IMR-90 (cell line): Measurements from ENCODE around the gene F12. TPM values are rescaled to one million over a fixed set of nuclear protein-coding genes. Genes with fewer than 3 reads are reported as not detected.

ENCODE experiments used
- ATAC-seq: fragments of 200-7000 bp; cut with Tn5 transposase; 2 replicates; pipeline ENCODE4 v1.9.1; 2020; ENCODE audit warnings: low read depth, mild to moderate bottlenecking, moderate library complexity
- BruUV-seq: library from RNA; stranded (reverse); fragments of 400-500 nt; replicated peaks from 2 replicates; lab custom pipeline; 2021; lab: Mats Ljungman, UMichigan
- CTCF ChIA-PET: fragments of 300-600 bp; formaldehyde crosslinking; extraction: SDS; loops from one replicate; lab custom pipeline; 2021; ENCODE audit warnings: antibody characterized with exemption; lab: Yijun Ruan, JAX
- POLR2A ChIA-PET: fragments of 300-600 bp; sonication (Branson Sonifier 250); formaldehyde crosslinking; loops from one replicate; lab custom pipeline; 2022; ENCODE audit warnings: antibody characterized with exemption; ENCODE audit not compliant: unreplicated experiment; lab: Charles Lee
- DNase-seq: peaks from one replicate; pipeline ENCODE4 v3.0.0; 2013
- H2AFZ ChIP-seq: replicated peaks from 2 replicates; pipeline ENCODE3; 2013; ENCODE audit warnings: low read length, mild to moderate bottlenecking; ENCODE audit not compliant: poor library complexity
- H2AK5ac ChIP-seq: 2 replicates; pipeline ENCODE4 v1.6.1; 2013; ENCODE audit warnings: low read depth, low read length, inconsistent platforms
- H2AK9ac ChIP-seq: replicated peaks from 2 replicates; pipeline ENCODE3; 2013; ENCODE audit warnings: mild to moderate bottlenecking, low read depth, low read length, moderate library complexity; ENCODE audit not compliant: poor library complexity
- H2BK120ac ChIP-seq: 2 replicates; pipeline ENCODE4 v1.6.1; 2013; ENCODE audit warnings: low read depth, low read length, inconsistent platforms
- H2BK15ac ChIP-seq: 3 replicates; pipeline ENCODE4 v1.6.1; 2013; ENCODE audit warnings: low read depth, low read length, inconsistent platforms
- H2BK20ac ChIP-seq: 2 replicates; pipeline ENCODE4 v1.6.1; 2013; ENCODE audit warnings: low read depth, mild to moderate bottlenecking, inconsistent platforms, low read length, moderate library complexity
- H2BK5ac ChIP-seq: 2 replicates; pipeline ENCODE4 v1.6.1; 2013; ENCODE audit warnings: mild to moderate bottlenecking, low read depth, low read length, inconsistent platforms; ENCODE audit not compliant: poor library complexity, severe bottlenecking
- H3K14ac ChIP-seq: replicated peaks from 2 replicates; pipeline ENCODE4 v1.6.1; 2013; ENCODE audit warnings: low read depth, low read length, inconsistent platforms
- H3K18ac ChIP-seq: 2 replicates; pipeline ENCODE4 v1.6.1; 2013; ENCODE audit warnings: low read depth, low read length, control low read depth
- H3K23ac ChIP-seq: 2 replicates; pipeline ENCODE4 v1.6.1; 2013; ENCODE audit warnings: low read depth, low read length, inconsistent platforms
- H3K27ac ChIP-seq: 2 replicates; pipeline ENCODE4 v1.5.1; 2013; ENCODE audit warnings: mild to moderate bottlenecking, control low read depth, low read length; ENCODE audit not compliant: insufficient read depth
- H3K27me3 ChIP-seq: 2 replicates; pipeline ENCODE4 v1.6.1; 2013; ENCODE audit warnings: low read length; ENCODE audit not compliant: control insufficient read depth, insufficient read depth
- H3K36me3 ChIP-seq: 2 replicates; pipeline ENCODE4 v1.6.1; 2013; ENCODE audit warnings: low read length, mixed read lengths; ENCODE audit not compliant: control insufficient read depth, insufficient read depth
- H3K4ac ChIP-seq: 2 replicates; pipeline ENCODE4 v1.6.1; 2013; ENCODE audit warnings: low read depth, low read length, inconsistent platforms
- H3K4me1 ChIP-seq: 2 replicates; pipeline ENCODE4 v1.6.1; 2013; ENCODE audit warnings: low read length, mixed read lengths; ENCODE audit not compliant: control insufficient read depth, insufficient read depth
- H3K4me2 ChIP-seq: 2 replicates; pipeline ENCODE4 v1.6.1; 2013; ENCODE audit warnings: low read depth, mild to moderate bottlenecking, control low read depth, low read length, moderate library complexity
- H3K4me3 ChIP-seq: 2 replicates; pipeline ENCODE4 v1.5.1; 2013; ENCODE audit warnings: low read depth, mild to moderate bottlenecking, control low read depth, low read length, moderate library complexity; ENCODE audit not compliant: insufficient read depth
- H3K56ac ChIP-seq: 2 replicates; pipeline ENCODE4 v1.6.1; 2013; ENCODE audit warnings: low read length, inconsistent platforms; ENCODE audit not compliant: insufficient read depth; ENCODE audit errors: extremely low read depth
- H3K79me1 ChIP-seq, 2 experiments: 2 replicates each; pipeline ENCODE4 v1.6.1; 2013; ENCODE audit warnings: low read length in 2 of 2, inconsistent platforms in 1 of 2, low read depth in 1 of 2
- H3K9ac ChIP-seq: 2 replicates; pipeline ENCODE4 v1.6.1; 2013; ENCODE audit warnings: low read depth, low read length, control low read depth
- H3K9me1 ChIP-seq: 2 replicates; pipeline ENCODE4 v1.6.1; 2013; ENCODE audit warnings: low read length, inconsistent platforms; ENCODE audit not compliant: insufficient read depth
- H3K9me3 ChIP-seq: 2 replicates; pipeline ENCODE4 v1.6.1; 2013; ENCODE audit warnings: low read length; ENCODE audit not compliant: control insufficient read depth, insufficient read depth
- H4K20me1 ChIP-seq: 2 replicates; pipeline ENCODE4 v1.6.1; 2013; ENCODE audit warnings: low read length, inconsistent platforms; ENCODE audit not compliant: insufficient read depth
- H4K5ac ChIP-seq: 2 replicates; pipeline ENCODE4 v1.6.1; 2013; ENCODE audit warnings: mild to moderate bottlenecking, low read depth, low read length, control low read depth
- H4K8ac ChIP-seq, 2 experiments: 2 replicates each; pipeline ENCODE4 v1.6.1; 2013; ENCODE audit warnings: low read depth in 2 of 2, low read length in 2 of 2, control low read depth in 1 of 2, inconsistent platforms in 1 of 2
- H4K91ac ChIP-seq: 2 replicates; pipeline ENCODE4 v1.6.1; 2013; ENCODE audit warnings: low read depth, low read length, inconsistent platforms; ENCODE audit not compliant: insufficient read depth
- MAFK ChIP-seq: IDR thresholded peaks from 2 replicates; pipeline ENCODE4 v1.6.1; 2012; ENCODE audit warnings: low read depth, low read length, improper control_type of control experiment
- MXI1 ChIP-seq: IDR thresholded peaks from 2 replicates; pipeline ENCODE4 v1.6.1; 2012; ENCODE audit warnings: low read depth, mild to moderate bottlenecking, low read length, moderate library complexity, borderline replicate concordance
- WGBS, 2 experiments: methylation state at CpG; one replicate each; pipeline versions ENCODE4 v1.1.5 to v1.1.7; 2013; ENCODE audit warnings: missing lambda C conversion rate in 2 of 2; ENCODE audit not compliant: insufficient read length in 1 of 2; ENCODE audit errors: extremely low coverage in 2 of 2; 5-methylcytosine and 5-hydroxymethylcytosine counted together
- dilution Hi-C: fragments of 300-500 bp; cut with HindIII; formaldehyde crosslinking; loops from one replicate; pipeline ENCODE4 v1.14.3; 2018; ENCODE audit warnings: low sequenced_read_pairs; ENCODE audit not compliant: unreplicated experiment
- in situ Hi-C: fragments of 300-500 bp; cut with MboI; formaldehyde crosslinking; loops from 3 replicates; pipeline ENCODE4 v1.14.3; 2019; ENCODE audit warnings: low sequenced_read_pairs, inconsistent platforms, mixed read lengths
- intact Hi-C: fragments of 100-400 bp; cut with micrococcal nuclease; formaldehyde crosslinking; loops from 2 replicates; pipeline ENCODE4 v1.10.0; 2022
- polyA plus RNA-seq, 3 experiments: library from polyadenylated mRNA; depleted of rRNA; stranded (reverse); fragments of >200 nt; gene quantifications; 2 replicates each; pipeline ENCODE4 v1.2.3, GENCODE V29; 2012; ENCODE audit warnings: low replicate concordance in 1 of 3
- total RNA-seq: library from RNA; depleted of rRNA; stranded (reverse); fragments of >200 nt; gene quantifications from 2 replicates; pipeline ENCODE4 v1.2.3, GENCODE V29; 2012
- TF ChIP-seq, protein P1 (sequence below): fragments of 150-350 bp; IDR thresholded peaks from 2 replicates; pipeline ENCODE4 v1.6.1; 2017; ENCODE audit warnings: mild to moderate bottlenecking, antibody characterized with exemption, low read length, low read depth

Gene F12
- total and polyA plus RNA-seq, 2 of the 4 experiments (the other 2 are of a cell fraction), result 0.36 to 1.2 TPM

DNA sequence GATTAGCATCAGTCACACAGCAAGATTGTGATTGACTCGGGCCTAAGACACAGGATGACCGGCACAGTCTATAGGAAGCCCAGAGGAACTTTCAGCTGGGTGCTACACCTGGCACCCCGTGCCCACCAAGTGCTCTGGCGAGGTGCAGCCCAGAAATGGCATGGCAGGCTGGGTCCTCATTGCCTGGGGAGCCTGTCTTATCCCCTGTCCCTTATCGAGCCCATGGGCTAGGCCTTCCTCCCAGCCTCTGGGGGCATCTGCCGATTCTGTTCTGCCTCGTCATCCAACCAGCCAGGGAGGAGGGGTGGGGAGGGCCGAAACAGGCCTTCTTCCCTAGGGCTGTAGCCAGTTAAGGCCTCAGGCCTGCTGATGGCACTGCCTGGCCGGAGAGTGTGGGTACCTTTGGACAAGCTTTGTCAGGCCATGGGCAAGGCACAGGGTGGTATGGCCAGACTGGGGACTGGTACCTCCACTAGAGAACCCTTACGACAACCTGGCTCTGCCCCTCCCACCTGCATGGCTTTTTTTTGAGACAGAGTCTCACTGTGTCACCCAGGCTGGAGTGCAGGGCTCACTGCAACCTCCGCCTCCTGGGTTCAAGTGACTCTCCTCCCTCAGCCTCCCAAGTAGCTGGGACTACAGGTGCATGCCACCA lies 18.7 kb upstream of the F12 start:
- TF ChIP-seq MAFK, result no peak
- TF ChIP-seq, protein P1, sequence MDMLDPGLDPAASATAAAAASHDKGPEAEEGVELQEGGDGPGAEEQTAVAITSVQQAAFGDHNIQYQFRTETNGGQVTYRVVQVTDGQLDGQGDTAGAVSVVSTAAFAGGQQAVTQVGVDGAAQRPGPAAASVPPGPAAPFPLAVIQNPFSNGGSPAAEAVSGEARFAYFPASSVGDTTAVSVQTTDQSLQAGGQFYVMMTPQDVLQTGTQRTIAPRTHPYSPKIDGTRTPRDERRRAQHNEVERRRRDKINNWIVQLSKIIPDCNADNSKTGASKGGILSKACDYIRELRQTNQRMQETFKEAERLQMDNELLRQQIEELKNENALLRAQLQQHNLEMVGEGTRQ, result no peak
- TF ChIP-seq MXI1, result no peak
- Histone ChIP-seq H3K9me3 (no peaks in the 10 kb centered on the region), H3K18ac (no peak overlapping the region), H3K9ac (peak overlapping the region; percentile 64; the same call in 1 of the 2 replicates), H3K27me3 (no peaks in the 10 kb centered on the region), H2BK120ac (no peak overlapping the region), H2AFZ (no peak overlapping the region), H3K79me1 (peaks cover 13 to 49% of the 10 kb centered on the region in 2 experiments), H3K4me1 (peaks cover 13% of the 10 kb centered on the region), H2BK5ac (no peak overlapping the region), H4K5ac (no peak overlapping the region), H4K20me1 (peaks cover 29% of the 10 kb centered on the region), H3K36me3 (peaks cover 10% of the 10 kb centered on the region; the same call in 1 of the 2 replicates), H4K91ac (no peak overlapping the region), H3K4me2 (peak overlapping the region; percentile 90; the same call in 1 of the 2 replicates), H3K56ac (no peak overlapping the region), H2BK15ac (no peak overlapping the region), H3K4me3 (no peak overlapping the region), H2BK20ac (no peak overlapping the region), H2AK5ac (0 out of 2 replicates have a peak overlapping the region, but pooled peaks have one; percentile 18), H3K23ac (peak overlapping the region; percentile 71; the same call in 1 of the 2 replicates), H3K4ac (0 out of 2 replicates have a peak overlapping the region, but pooled peaks have one; percentile 37), H4K8ac (peak overlapping the region in 1 of 2 experiments; percentile 38; a peak in 1 of 4 replicates), H3K27ac (no peak overlapping the region), H3K9me1 (peaks cover 15% of the 10 kb centered on the region), H2AK9ac (peak overlapping the region; percentile 86), H3K14ac (no peak overlapping the region; the same call in 1 of the 2 replicates)
- ChIA-PET CTCF (interaction anchor here (1.4 to 3.1 kb wide), 2 partner anchors 12 to 24 kb away, joined by 3 to 13 read pairs; no protein-coding TSS in a partner anchor), POLR2A (interaction anchor here (0.7 kb wide), 1 partner anchor 67 kb away, joined by 3 read pairs; no protein-coding TSS in a partner anchor)
- intact Hi-C loops, result no loop called here
- 93% methylated on average over 6 of the region's 11 CpGs; no CpG with 5 or more reads in 1 of the 2 experiments for WGBS, 2 experiments
- no TSS peak for BruUV-seq
- DNase-seq, result no peak
- in situ Hi-C loops, result no loop called here
- dilution Hi-C loops, result no loop called here
- ATAC-seq, result no peak
